Kidney (tissue), 14 donors: Measurements from ENCODE around the gene SORCS2. TPM values are rescaled to one million over a fixed set of nuclear protein-coding genes. Genes with fewer than 3 reads are reported as not detected.
A peak's percentile ranks its signal among the peaks of the same experiment; 100 is the strongest.

Experiments
- DNase-seq, 5 donors: peaks; one replicate each; pipeline ENCODE4 v3.0.0-alpha.2; 2013 to 2020
- FAIRE-seq: peaks from 2 replicates; lab custom pipeline; 2012; peaks lifted over from hg19 to GRCh38; lab: Jason Lieb, UNC
- H3K27ac ChIP-seq, 2 donors: one replicate each; pipeline ENCODE4 v1.7.0; 2013; ENCODE audit warnings: low read depth in 2 of 2, low read length in 2 of 2, inconsistent platforms in 1 of 2
- H3K27me3 ChIP-seq: one replicate; pipeline ENCODE4 v1.7.1; 2013; ENCODE audit warnings: low read length, inconsistent platforms; ENCODE audit not compliant: control insufficient read depth, insufficient read depth
- H3K36me3 ChIP-seq, 3 donors: one replicate each; pipeline versions ENCODE4 v1.7.0 to v1.7.1; 2013; ENCODE audit warnings: low read length in 3 of 3, control low read depth in 1 of 3, inconsistent platforms in 1 of 3; ENCODE audit not compliant: insufficient read depth in 3 of 3, control insufficient read depth in 2 of 3
- H3K4me1 ChIP-seq, 3 donors: one replicate each; pipeline versions ENCODE4 v1.7.0 to v1.7.1; 2013; ENCODE audit warnings: low read length in 3 of 3, inconsistent platforms in 1 of 3, low read depth in 1 of 3; ENCODE audit not compliant: control insufficient read depth in 2 of 3, insufficient read depth in 2 of 3
- H3K4me3 ChIP-seq, 3 donors: one replicate each; pipeline versions ENCODE4 v1.7.0 to v1.8.1; 2013; ENCODE audit warnings: low read length in 3 of 3, control low read depth in 1 of 3, inconsistent platforms in 1 of 3
- H3K9ac ChIP-seq, 3 donors: one replicate each; pipeline versions ENCODE4 v1.7.0 to v1.7.1; 2013; ENCODE audit warnings: low read length in 3 of 3, control low read depth in 1 of 3, inconsistent platforms in 1 of 3
- H3K9me3 ChIP-seq, 3 donors: one replicate each; pipeline versions ENCODE4 v1.7.0 to v1.7.1; 2013; ENCODE audit warnings: low read length in 3 of 3, control low read depth in 1 of 3, inconsistent platforms in 1 of 3; ENCODE audit not compliant: control insufficient read depth in 2 of 3, insufficient read depth in 1 of 3
- intact Hi-C: fragments of 100-400 bp; cut with DNase I; formaldehyde crosslinking; loops from one replicate; pipeline ENCODE4 v1.11.1; 2022
- polyA plus RNA-seq: library from polyadenylated mRNA; stranded (reverse); fragments of 350-450 nt; fragmentation: Illumina TruSeq; extraction: RNeasy Lipid Tissue Mini Kit (QIAGEN cat#74804); gene quantifications from one replicate; pipeline ENCODE4 v1.2.3, GENCODE V29; 2014; ENCODE audit warnings: low read depth, low replicate concordance; ENCODE audit not compliant: insufficient read depth
- total RNA-seq: library from RNA; stranded (reverse); fragmentation: NEBNext Ultra II Directional; extraction: Animal tissue kit (Norgen Biotek cat#: 25700); gene quantifications from one replicate; pipeline ENCODE4 v1.2.1, GENCODE V29; 2021
- TF ChIP-seq, protein P1 (sequence below): IDR thresholded peaks from 3 replicates; pipeline ENCODE4 v1.5.1; 2012; ENCODE audit warnings: mild to moderate bottlenecking, moderate library complexity, borderline replicate concordance; ENCODE audit not compliant: insufficient read depth; ENCODE audit errors: extremely low read depth
- donor health status: control.
- donor health status: control.
- donor health status: control.
- donor health status: control.
- donor health status: control.
- donor health status: DM: yes; HTN: yes; CAD: no.
- donor health status: Normal renal cell carcinoma (clear cell type).

The SORCS2 gene
- total and polyA plus RNA-seq, 2 donors from 2014 or later = 6.1 to 9.1 TPM

DNA sequence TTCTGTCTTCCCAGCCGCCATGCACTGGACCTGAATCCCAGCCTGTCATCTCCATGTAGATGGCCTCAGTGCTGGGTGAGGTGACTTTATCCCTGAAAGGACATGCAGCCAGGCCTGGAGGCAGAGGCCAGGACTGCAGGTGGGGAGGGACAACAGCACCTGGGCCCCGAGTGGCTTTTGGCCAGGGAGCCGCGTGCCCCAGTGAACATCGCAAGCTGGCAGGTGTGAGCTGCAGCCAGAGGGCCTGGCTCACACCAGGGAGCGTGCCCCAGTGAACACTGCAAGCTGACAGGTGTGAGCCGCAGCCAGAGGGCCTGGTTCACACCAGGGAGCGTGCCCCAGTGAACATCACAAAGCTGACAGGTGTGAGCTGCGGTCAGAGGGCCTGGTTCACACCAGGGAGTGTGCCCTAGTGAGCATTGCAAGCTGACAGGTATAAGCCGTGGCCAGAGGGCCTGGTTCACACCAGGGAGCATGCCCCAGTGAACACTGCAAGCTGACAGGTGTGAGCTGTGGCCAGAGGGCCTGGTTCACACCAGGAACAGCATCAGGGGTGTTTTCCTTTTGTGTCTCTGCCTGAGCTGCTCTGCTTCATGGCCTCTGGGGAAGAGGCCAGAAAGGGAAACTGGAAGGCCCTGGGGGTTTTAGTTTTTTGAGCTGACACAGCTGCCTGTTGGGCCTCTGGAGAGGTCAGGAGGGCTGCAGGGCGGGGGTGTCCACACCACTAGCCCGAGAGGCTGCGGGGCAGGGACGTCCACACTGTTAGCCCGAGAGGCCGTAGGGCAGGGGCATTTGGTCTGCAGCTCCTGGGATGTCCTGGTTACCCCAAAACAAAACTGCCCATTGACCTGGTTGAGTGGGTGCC, 265.1 kb downstream of the SORCS2 start:
- H3K9ac ChIP-seq = no peak overlapping the region
- no peaks in the 10 kb centered on the region for H3K36me3 ChIP-seq
- DNase-seq (peak in 2 of 5 donors; percentile 23 to 34), FAIRE-seq (no peak)
- no peaks in the 10 kb centered on the region for H3K27me3 ChIP-seq
- no peaks in the 10 kb centered on the region for H3K4me1 ChIP-seq
- no peaks in the 10 kb centered on the region for H3K9me3 ChIP-seq
- TF ChIP-seq, protein P1, sequence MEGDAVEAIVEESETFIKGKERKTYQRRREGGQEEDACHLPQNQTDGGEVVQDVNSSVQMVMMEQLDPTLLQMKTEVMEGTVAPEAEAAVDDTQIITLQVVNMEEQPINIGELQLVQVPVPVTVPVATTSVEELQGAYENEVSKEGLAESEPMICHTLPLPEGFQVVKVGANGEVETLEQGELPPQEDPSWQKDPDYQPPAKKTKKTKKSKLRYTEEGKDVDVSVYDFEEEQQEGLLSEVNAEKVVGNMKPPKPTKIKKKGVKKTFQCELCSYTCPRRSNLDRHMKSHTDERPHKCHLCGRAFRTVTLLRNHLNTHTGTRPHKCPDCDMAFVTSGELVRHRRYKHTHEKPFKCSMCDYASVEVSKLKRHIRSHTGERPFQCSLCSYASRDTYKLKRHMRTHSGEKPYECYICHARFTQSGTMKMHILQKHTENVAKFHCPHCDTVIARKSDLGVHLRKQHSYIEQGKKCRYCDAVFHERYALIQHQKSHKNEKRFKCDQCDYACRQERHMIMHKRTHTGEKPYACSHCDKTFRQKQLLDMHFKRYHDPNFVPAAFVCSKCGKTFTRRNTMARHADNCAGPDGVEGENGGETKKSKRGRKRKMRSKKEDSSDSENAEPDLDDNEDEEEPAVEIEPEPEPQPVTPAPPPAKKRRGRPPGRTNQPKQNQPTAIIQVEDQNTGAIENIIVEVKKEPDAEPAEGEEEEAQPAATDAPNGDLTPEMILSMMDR = no peak
- H3K27ac ChIP-seq = no peak overlapping the region
- H3K4me3 ChIP-seq = no peak overlapping the region
- intact Hi-C loops = no loop called here

DNA sequence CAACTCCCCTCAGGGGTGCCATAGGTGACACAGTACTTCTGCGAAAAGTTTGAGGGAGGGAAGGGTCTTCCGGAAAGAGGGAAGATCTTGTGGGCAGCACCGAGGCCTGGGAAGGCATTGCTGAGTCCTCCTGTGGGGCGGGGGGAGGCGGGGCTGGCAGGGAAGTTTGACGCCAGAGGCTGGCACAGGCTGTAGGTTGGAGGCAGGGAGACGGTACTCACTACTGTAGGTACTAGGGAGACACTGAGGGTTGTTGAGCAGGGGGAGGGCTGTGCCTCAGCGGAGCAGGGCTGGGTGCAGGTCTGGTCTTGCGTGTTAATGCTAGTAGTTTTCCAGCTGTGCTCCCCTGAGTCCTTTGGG, 265.7 kb downstream of the SORCS2 start:
- TF ChIP-seq, protein P1 = no peak
- intact Hi-C loops = no loop called here
- Histone ChIP-seq H3K4me1 (no peaks in the 10 kb centered on the region), H3K36me3 (no peaks in the 10 kb centered on the region), H3K9ac (no peak overlapping the region), H3K9me3 (no peaks in the 10 kb centered on the region), H3K4me3 (no peak overlapping the region), H3K27me3 (no peaks in the 10 kb centered on the region), H3K27ac (no peak overlapping the region)
- DNase-seq = no peak
- FAIRE-seq = no peak

DNA sequence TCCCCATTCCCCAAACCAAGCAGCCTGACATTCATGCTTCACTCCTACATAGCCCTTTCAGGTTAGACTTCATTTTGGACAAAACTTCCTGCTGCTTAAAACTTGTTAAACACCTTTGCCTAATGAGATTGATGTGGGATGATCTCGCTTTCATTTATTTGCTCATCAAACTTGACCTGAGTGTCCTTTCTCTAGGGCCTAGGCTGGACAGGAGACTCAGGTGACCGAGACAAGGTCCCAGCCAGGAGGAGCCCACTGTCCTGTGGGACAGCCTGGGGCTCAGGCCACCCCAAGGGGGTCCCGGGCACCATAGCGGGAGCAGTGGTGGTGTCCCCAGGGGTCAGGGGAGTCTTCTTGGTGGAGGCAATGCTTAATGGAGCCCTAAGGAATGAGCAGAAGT, 266.1 kb downstream of the SORCS2 start:
- FAIRE-seq (no peak), DNase-seq (no peak)
- TF ChIP-seq, protein P1 = no peak
- no peak overlapping the region for H3K27ac ChIP-seq
- H3K4me1 ChIP-seq = no peaks in the 10 kb centered on the region
- H3K4me3 ChIP-seq = no peak overlapping the region
- H3K27me3 ChIP-seq = no peaks in the 10 kb centered on the region
- H3K9ac ChIP-seq = no peak overlapping the region
- no peaks in the 10 kb centered on the region for H3K36me3 ChIP-seq
- H3K9me3 ChIP-seq = no peaks in the 10 kb centered on the region
- intact Hi-C loops = no loop called here

DNA sequence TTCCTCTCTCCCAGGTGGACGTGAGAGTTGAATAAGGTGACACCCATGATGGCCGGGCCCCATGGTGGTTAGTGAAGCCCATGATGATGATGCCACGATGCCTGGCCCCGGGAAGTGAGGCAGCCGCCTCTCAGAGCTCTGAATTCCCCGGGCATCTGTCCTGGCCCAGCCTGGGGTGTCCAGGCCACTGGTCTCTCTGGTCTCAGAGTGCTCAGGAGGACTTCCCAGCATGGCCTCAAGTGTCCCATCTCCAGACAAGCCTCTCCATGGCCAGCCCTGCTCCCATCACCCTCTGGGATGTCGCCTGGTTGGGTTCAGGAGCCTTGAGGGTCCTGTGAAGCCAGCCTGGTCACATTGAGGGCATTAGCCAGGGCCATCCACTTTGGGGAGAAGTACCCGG, 267.1 kb downstream of the SORCS2 start:
- intact Hi-C loops = no loop called here
- FAIRE-seq = no peak

More for the DNA sequence above, 267.1 kb downstream of the SORCS2 start:
- H3K4me1 ChIP-seq = no peaks in the 10 kb centered on the region
- no peaks in the 10 kb centered on the region for H3K27me3 ChIP-seq
- H3K27ac ChIP-seq = no peak overlapping the region
- no peaks in the 10 kb centered on the region for H3K36me3 ChIP-seq
- no peak for DNase-seq
- H3K9me3 ChIP-seq = no peaks in the 10 kb centered on the region
- H3K9ac ChIP-seq = no peak overlapping the region
- TF ChIP-seq, protein P1 = no peak
- H3K4me3 ChIP-seq = no peak overlapping the region
